Heart left ventricle (tissue), 16 donors: ENCODE results near the gene NMNAT3. TPM values are rescaled to one million over a fixed set of nuclear protein-coding genes. Genes with fewer than 3 reads are reported as not detected.

ENCODE experiments used
- ATAC-seq, 4 donors: fragments of 200-7000 bp; cut with Tn5 transposase; one replicate each; pipeline ENCODE4 v1.9.1; 2020 to 2022; ENCODE audit warnings: moderate library complexity in 4 of 4, mild to moderate bottlenecking in 3 of 4, moderate number of reproducible peaks in 1 of 4
- DNase-seq, 5 donors: peaks; one replicate each; pipeline ENCODE4 v3.0.0-alpha.2; 2020
- H3K27ac ChIP-seq, 12 donors: fragments of 200-600 bp; sonication (generic) in 4 of 12; one replicate each; pipeline versions ENCODE4 v1.5.0 to v1.8.0; 2016 to 2022; ENCODE audit warnings: mild to moderate bottlenecking in 2 of 12
- H3K27me3 ChIP-seq, 9 donors: fragments of 200-600 bp; sonication (generic) in 2 of 9; one replicate each; pipeline versions ENCODE4 v1.5.1 to v1.8.0; 2016 to 2022; ENCODE audit warnings: mild to moderate bottlenecking in 3 of 9
- H3K36me3 ChIP-seq, 9 donors: fragments of 200-600 bp; sonication (generic) in 2 of 9; one replicate each; pipeline versions ENCODE4 v1.5.0 to v1.8.0; 2018 to 2022; ENCODE audit warnings: mild to moderate bottlenecking in 2 of 9
- H3K4me1 ChIP-seq, 12 donors: fragments of 200-600 bp; sonication (generic) in 4 of 12; one replicate each; pipeline versions ENCODE4 v1.5.0 to v1.8.0; 2016 to 2022; ENCODE audit warnings: mild to moderate bottlenecking in 3 of 12
- H3K4me3 ChIP-seq, 12 donors: fragments of 200-600 bp; sonication (generic) in 4 of 12; one replicate each; pipeline versions ENCODE4 v1.5.0 to v1.8.0; 2017 to 2022; ENCODE audit warnings: mild to moderate bottlenecking in 9 of 12, moderate library complexity in 4 of 12
- H3K9me3 ChIP-seq, 12 donors: fragments of 200-600 bp; sonication (generic) in 4 of 12; one replicate each; pipeline versions ENCODE4 v1.5.0 to v1.8.0; 2016 to 2022; ENCODE audit warnings: mild to moderate bottlenecking in 1 of 12
- POLR2A ChIP-seq, 2 donors: fragments of 450-650 bp; IDR thresholded peaks; one replicate each; pipeline ENCODE4 v1.6.1; 2017; ENCODE audit warnings: antibody characterized with exemption in 2 of 2, mild to moderate bottlenecking in 2 of 2, moderate library complexity in 2 of 2
- WGBS, 4 donors: extraction: QIAGEN DNeasy Blood & Tissue Kit in 2 of 4; methylation state at CpG; one replicate each; pipeline versions ENCODE4 v1.1.5 to v1.1.7; 2013 to 2018; 5-methylcytosine and 5-hydroxymethylcytosine counted together
- intact Hi-C, 10 donors: fragments of 100-400 bp; cut with DNase I; formaldehyde crosslinking; loops; one replicate each; pipeline versions ENCODE4 v1.11.1 to v1.14.2; 2022
- polyA plus RNA-seq, 2 donors: library from polyadenylated mRNA; stranded (reverse); fragments of 200-250 nt; gene quantifications; one replicate each; pipeline ENCODE4 v1.2.3, GENCODE V29; 2013
- total RNA-seq, 9 donors: library from RNA; depleted of rRNA in 2 of 9; stranded (reverse); fragments of >200 nt in 2 of 9; fragmentation: NEBNext Ultra II Directional in 3 of 9; extraction: Animal tissue kit (Norgen Biotek cat#: 25700) in 3 of 9; gene quantifications; one replicate each; pipeline versions ENCODE4 v1.1.0 to v1.2.4, GENCODE V29; 2016 to 2023
- TF ChIP-seq, protein P1 (sequence below), 12 donors: fragments of 200-600 bp; sonication (generic) in 4 of 12; IDR thresholded peaks; one replicate each; pipeline versions ENCODE4 v1.5.0 to v1.8.0; 2018 to 2022; ENCODE audit warnings: antibody characterized with exemption in 12 of 12, mild to moderate bottlenecking in 5 of 12
- donor health status: ischemic (EF 13 %, LVEDD 7.1; RV severe dilation, severe dysfunction).
- donor health status: healthy with polysubstance abuse.
- donor health status: DM: no; HTN: yes; CAD: no.
- donor health status: DM: no; HTN: no; CAD: no.
- donor health status: ischemic (EF 25% LVEDD 6.9; RV normal size, moderate dysfunction).
- donor health status: ischemic (EF 25% LVEDD 5.7; RV mildly dilated, moderate dysfunction).
- donor health status: healthy.
- donor health status: DM: yes; HTN: yes; CAD: no.
- donor health status: ischemic (EF 35%, LVEDD 5.7; RV mildly dilated, moderate dysfunction).
- donor health status: nonischemic (EF 11% LVEDD 7.7; RV severe dilation, severe dysfunction).
- donor health status: DM: yes; HTN: yes; CAD: no.
- donor health status: PGD.
- donor health status: ischemic (EF 29% LVEDD 5.4; RV normal size, mild dysfunction).
- donor health status: nonischemic (EF 23%, LVEDD 6.1; RV moderate dilation, normal function).

The NMNAT3 gene
- total and polyA plus RNA-seq, 11 donors: 6.5 to 15.4 (median 11.0) TPM

- 77 to 84% (median 81%) methylated on average over 3 of the region's 3 CpGs for WGBS, 4 donors
- intact Hi-C loops: no loop called here
- no peaks in the 10 kb centered on the region for H3K9me3 ChIP-seq
- no peak overlapping the region for H3K4me3 ChIP-seq
- no peaks in the 10 kb centered on the region for H3K36me3 ChIP-seq
- TF ChIP-seq, protein P1, sequence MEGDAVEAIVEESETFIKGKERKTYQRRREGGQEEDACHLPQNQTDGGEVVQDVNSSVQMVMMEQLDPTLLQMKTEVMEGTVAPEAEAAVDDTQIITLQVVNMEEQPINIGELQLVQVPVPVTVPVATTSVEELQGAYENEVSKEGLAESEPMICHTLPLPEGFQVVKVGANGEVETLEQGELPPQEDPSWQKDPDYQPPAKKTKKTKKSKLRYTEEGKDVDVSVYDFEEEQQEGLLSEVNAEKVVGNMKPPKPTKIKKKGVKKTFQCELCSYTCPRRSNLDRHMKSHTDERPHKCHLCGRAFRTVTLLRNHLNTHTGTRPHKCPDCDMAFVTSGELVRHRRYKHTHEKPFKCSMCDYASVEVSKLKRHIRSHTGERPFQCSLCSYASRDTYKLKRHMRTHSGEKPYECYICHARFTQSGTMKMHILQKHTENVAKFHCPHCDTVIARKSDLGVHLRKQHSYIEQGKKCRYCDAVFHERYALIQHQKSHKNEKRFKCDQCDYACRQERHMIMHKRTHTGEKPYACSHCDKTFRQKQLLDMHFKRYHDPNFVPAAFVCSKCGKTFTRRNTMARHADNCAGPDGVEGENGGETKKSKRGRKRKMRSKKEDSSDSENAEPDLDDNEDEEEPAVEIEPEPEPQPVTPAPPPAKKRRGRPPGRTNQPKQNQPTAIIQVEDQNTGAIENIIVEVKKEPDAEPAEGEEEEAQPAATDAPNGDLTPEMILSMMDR (IDR thresholded peaks at IDR 0.05): no peak
- TF ChIP-seq POLR2A (IDR thresholded peaks at IDR 0.05): no peak
- no peaks in the 10 kb centered on the region for H3K4me1 ChIP-seq
- ATAC-seq: no peak
- H3K27ac ChIP-seq: no peak overlapping the region
- H3K27me3 ChIP-seq: peaks cover 0 to 8% (median 0%) of the 10 kb centered on the region in 9 donors
- no peak for DNase-seq
These were observed 27.9 kb upstream of the NMNAT3 start for GRCh38 chr3:139705631-139706030.

DNA sequence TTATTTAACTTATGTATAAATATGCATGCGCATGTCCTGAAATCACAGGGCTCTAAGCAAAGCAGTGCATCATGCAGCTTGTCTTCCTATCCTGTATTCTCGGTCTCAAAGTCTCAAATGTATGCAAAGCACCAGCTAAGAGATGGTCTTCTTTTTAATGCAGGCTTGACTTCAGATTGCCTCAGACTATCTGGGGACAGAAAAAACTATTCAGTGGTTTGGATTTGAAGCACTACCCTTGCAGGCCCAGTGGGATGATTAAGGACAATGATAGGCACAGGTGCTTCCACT, 18.5 kb upstream of the NMNAT3 start:
- Histone ChIP-seq H3K4me1 (no peaks in the 10 kb centered on the region), H3K27ac (no peak overlapping the region), H3K27me3 (peaks cover 0 to 4% (median 0%) of the 10 kb centered on the region in 9 donors), H3K4me3 (no peak overlapping the region), H3K9me3 (no peaks in the 10 kb centered on the region), H3K36me3 (no peaks in the 10 kb centered on the region)
- no peak for DNase-seq
- ATAC-seq: no peak
- TF ChIP-seq, protein P1 (IDR thresholded peaks at IDR 0.05): no peak
- no peak for TF ChIP-seq POLR2A (IDR thresholded peaks at IDR 0.05)
- 95 to 96% (median 95%) methylated on average over 2 of the region's 2 CpGs for WGBS, 4 donors
- intact Hi-C loops: no loop called here

- no peaks in the 10 kb centered on the region for H3K9me3 ChIP-seq
- DNase-seq: no peak
- H3K27ac ChIP-seq: no peak overlapping the region
- H3K4me3 ChIP-seq: no peak overlapping the region
- H3K4me1 ChIP-seq: no peaks in the 10 kb centered on the region
- intact Hi-C loops: no loop called here
- H3K36me3 ChIP-seq: no peaks in the 10 kb centered on the region
- TF ChIP-seq, protein P1 (IDR thresholded peaks at IDR 0.05): no peak
- no peak for TF ChIP-seq POLR2A (IDR thresholded peaks at IDR 0.05)
- WGBS, 4 donors: 56 to 66% (median 62%) methylated on average over 6 of the region's 6 CpGs
- ATAC-seq: no peak
- no peaks in the 10 kb centered on the region for H3K27me3 ChIP-seq
These were observed 17.9 kb upstream of the NMNAT3 start for GRCh38 chr3:139695426-139696313.

DNA sequence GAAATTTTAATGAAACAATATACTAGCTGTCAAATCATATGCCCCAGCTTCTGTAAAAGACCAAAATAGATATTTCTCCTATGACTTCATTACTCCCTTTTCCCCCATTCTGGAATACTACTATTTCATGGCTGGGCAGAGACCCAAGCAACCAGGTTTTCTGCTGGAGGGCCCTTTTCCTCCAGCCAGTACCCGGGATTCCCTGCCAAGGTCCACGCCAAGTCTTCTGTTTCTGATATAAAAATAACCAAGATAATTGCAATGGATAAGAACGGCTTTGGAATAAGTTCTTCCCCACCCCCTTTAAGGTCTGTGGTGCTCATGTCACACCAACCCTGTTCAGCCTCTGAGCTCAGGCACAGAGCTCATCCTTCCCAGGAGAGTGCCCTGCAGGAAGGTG, 17.2 kb upstream of the NMNAT3 start:
- Histone ChIP-seq H3K27ac (no peak overlapping the region), H3K4me3 (no peak overlapping the region), H3K4me1 (no peaks in the 10 kb centered on the region), H3K9me3 (no peaks in the 10 kb centered on the region), H3K36me3 (no peaks in the 10 kb centered on the region), H3K27me3 (no peaks in the 10 kb centered on the region)
- no peak for ATAC-seq
- intact Hi-C loops: no loop called here
- TF ChIP-seq, protein P1 (IDR thresholded peaks at IDR 0.05): no peak
- TF ChIP-seq POLR2A (IDR thresholded peaks at IDR 0.05): no peak
- 29 to 43% (median 37%) methylated on average over 3 of the region's 3 CpGs for whole genome bisulfite sequencing, 4 donors
- DNase-seq: no peak
